NCI-H2227 (cell line): ENCODE results near the gene SLC25A1.
"Not testable (repeated sequence)": the region's sequence is repeated elsewhere in the genome, so short reads cannot be mapped to it uniquely, and the experiment has no call there.

Experiments
- DNase-seq: peaks from one replicate; lab custom pipeline; 2025; ENCODE audit not compliant: unreplicated experiment; lab: John Stamatoyannopoulos, UW

Gene SLC25A1

GRCh38 chr22:19206287-19206686 is 27.8 kb upstream of the SLC25A1 start:
- no peak for DNase-seq

DNA sequence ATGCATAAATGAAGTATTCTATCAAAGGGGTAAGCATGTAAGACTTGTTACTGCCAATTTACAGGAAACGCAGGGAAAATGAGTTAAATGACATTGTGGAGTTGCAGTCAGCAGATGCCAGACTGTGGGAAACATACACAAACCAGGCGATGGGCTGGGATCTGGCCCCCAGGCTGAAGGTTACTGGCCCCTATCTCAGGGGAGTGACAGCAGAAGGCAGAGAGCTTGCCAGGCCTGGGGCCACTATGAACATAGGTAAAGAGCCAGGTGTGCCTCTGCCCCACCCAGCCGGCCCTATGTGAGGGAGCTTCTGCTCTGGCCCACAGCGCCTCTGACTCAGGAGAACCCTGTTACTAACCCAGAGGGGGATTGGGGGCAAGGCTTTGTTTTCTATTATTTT is 26.1 kb upstream of the SLC25A1 start:
- no peak for DNase-seq

DNA sequence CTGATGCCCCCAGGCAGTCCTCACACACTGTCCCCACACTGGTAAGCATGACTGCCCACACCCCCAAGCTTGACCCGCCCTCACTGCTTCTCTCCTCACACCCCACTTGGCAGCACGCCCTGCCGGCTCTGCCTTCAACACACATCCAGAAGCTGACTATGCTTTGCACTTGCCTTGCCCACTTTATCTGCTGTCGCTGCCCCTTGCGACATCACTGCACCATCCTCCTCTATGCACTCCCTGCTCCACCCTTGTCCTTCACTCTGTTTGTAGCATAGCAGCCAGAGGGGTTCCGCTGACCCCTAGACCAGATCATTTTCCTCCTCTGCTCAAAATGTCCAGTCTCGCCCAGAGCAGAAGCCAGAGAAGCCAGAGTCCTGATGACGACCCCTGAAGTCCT is 25.3 kb upstream of the SLC25A1 start:
- DNase-seq = no peak

DNA sequence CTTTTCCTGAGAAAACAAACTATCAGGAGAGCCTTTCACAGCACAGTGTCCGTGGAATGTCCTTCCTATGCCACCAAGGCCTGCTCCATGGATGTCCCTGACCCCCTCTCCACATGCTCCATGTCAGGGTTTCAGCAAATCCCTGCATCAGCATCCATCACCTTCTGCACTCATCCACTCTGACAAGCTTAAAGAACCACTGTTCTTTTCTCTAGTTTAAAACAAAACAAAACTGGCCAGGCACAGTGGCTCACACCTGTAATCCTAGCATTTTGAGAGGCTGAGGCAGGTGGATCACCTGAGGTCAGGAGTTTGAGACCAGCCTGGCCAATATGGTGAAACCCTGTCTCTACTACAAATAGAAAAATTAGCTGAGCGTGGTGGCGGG is 24.3 kb upstream of the SLC25A1 start:
- not testable (repeated sequence) for DNase-seq

- DNase-seq = no peak
Observed at GRCh38 chr22:19201869-19202798, 23.6 kb upstream of the SLC25A1 start.

GRCh38 chr22:19201130-19201868 is 22.8 kb upstream of the SLC25A1 start:
- DNase-seq = no peak

DNA sequence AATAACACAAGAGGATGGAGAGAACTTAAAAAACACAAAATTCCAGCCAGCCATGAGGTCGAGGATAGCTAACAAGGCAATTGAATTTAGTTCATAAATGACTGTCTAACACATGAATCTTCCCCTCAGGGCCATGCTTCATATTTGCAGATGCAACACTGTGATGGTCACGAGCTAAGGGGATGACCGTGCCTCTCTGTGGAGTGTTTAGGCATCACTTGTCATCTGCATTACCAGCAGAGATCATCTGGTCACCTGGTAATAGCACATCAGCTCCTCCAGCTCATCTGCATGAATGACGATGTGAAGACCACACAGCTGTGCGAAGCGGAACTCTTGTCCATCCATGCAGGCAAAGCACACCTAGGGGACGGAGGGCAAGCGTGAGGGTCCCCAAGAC is 20.9 kb upstream of the SLC25A1 start:
- DNase-seq = no peak

- DNase-seq = no peak
Observed at GRCh38 chr22:19197997-19198865, 19.7 kb upstream of the SLC25A1 start.

GRCh38 chr22:19196841-19197612 is 18.5 kb upstream of the SLC25A1 start:
- peak; percentile 26 for DNase-seq

DNA sequence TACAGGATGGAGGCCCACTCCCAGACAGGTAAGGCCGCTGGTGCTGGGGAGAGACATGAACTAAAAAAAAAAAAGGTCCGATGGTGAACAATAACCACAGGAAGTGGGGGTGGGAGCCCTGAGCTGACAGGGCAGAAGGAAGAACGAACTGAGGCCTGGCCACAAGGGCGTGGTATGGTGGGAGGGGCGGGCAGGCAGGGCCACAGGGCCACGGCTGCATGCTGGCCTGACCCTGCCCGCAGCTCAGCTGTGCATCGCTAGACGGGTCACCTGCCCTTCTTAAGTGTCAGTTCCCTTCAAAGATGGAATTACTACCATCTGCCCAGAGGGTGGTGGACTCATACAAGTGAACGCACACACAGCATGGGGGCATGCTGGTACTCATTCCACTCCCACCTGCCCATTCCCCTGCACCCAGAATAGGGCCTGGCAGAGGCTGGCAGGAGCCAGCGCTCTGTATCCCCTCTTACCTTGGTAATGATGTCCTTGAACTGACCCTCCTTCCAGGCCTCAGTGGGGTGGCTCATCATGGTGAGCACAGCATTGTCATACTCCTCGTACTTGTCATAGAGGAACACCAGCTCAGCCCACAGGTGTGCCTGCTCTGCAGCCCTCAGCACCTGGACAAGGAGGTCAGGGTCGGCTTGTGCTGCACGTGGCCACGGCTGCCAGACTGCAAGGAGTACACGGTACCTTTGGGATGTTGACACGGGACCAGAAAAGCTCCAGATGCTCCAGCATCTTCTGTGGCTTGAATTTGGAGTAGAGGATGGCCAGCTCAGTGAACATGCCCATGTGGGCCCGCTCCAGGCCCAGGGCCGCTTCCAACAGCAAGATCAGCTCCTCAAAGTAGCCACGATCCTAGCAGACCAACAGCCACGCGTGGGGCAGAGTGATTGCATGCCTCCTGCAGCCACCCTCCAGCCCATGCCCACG is 17.5 kb upstream of the SLC25A1 start:
- DNase-seq = no peak

- no peak for DNase-seq
Observed at GRCh38 chr22:19194766-19195536, 16.4 kb upstream of the SLC25A1 start.

DNA sequence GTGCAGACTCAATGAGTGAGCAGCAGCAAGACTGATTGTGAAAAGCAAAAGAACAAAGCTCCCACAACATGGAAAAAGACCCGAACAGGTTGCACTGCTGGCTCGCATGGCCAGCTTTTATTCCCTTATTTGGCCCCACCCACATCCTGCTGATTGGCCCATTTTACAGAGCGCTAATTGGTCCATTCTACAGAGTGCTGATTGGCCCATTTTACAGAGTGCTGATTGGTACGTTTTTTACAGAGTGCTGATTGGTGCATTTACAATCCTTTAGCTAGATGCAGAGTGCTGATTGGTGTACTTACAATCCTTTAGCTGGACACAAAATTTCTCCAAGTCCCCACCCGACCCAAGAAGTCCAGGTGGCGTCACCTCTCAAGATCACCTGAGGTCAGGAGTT is 15.3 kb upstream of the SLC25A1 start:
- no peak for DNase-seq

- DNase-seq = no peak
Observed at GRCh38 chr22:19187716-19188563, 9.4 kb upstream of the SLC25A1 start.

DNA sequence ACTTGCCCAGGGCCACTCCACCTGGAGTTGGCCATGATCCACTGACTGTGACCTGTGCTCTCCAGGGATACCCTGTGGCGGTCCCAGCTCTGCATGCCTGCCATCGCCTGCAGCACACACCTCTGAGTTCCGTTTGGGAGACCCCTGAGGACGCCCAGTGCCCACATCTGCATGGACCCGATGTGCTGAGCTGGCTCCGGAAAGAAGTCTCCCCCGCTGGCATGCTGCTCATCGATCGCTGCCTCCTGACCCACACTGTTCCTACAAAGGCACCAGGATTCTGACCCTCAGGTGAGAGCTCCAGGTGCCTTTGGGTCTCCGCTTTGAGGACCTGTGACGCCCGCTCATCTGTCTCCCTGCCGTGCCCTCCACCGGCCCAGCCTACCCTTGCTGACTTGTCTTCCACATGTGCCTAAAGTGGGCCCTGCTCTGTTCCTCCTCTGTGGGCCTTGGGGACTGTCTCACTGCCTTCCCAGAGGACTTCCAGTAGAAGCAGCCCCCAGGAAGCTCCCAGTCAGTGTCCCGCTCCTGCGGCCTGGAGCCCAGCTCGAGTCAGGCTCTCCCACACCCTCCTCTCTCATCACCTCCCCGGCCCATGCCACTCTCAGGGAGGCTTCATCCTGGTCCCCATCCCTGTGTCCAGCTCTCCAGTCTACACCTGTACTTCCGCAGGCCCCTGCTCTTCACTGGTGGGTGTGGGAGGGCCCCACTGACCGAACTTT is 5.9 kb upstream of the SLC25A1 start:
- DNase-seq = no peak

DNA sequence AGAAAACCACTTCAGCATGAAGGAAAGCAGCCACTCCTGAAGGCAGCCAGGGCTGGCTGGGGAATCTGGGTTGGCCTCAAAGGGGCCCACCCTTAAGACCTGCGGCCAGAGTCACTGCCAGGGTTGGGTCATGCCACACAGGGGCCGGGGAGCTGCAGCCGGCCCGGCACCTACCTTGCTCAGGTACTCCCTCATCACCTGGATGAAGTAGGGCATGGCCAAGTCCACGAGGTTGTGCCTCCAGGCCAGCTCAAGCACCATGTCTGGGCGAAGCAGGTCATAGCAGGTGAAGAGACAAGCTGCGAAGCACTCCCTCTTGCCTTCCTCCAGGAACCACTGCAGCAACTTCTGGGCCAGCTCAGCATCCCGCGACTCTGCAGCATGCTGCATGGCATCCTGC is 4.7 kb upstream of the SLC25A1 start:
- DNase-seq = no peak

DNA sequence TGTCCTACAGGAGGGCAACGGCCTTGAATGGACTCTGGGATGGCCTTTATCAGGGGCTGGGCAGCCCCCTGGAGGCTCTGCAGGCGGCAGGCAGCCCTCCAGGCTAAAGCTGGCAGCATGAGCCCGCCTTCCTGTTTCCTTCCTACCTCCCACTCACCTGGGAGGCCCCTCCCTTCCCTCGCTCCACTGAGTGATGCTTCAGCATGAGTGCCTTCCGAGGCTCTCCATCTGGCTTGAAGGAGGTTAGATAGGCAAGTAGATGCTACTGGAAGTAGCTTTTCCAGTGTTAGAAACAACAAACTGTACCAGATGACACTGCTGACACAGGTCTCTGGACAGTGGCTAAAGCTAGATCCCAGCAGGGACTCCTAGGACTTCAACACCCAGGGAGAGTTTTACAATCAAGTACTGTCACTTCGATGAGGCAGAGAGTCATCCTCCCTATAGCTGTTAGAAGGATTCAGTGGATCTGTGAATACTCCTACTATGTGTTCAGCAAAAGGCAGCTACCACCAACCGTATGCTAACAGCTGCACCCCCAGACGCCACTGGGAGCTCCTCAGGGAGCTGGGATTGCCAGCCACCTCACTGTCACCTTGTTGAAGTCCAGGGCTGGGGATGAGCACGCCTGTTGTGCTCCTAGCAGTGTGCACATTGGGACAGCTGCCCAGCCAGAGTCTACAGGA is 4.1 kb upstream of the SLC25A1 start:
- no peak for DNase-seq
